ENCODE measurements around the gene TSPAN11. TPM values are rescaled to one million over a fixed set of nuclear protein-coding genes. Genes with fewer than 3 reads are reported as not detected.

TSPAN11 gene
- total and polyA plus RNA-seq, 2 experiments from 2014 or later: 2.1 to 6.0 TPM

DNA sequence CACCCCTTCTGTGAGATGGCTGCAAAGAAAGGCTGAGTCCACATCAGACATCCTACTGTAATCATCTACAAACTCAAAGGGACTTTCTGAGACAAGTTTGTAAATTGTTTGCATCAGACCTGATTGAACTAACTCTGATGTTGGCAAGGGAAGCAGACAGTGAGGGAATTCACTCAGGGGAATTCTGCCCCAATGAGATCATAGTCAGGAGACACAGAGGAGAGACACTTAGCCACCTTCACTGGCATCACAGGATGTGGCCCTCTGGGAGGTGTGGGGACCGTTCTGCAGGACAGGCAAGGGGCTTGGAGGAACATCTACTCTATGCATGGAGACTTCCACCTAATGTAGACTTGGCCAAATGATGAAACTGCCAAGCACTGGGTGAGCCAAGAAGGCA is 76.5 kb downstream of the TSPAN11 start (continued):
- TF ChIP-seq, protein P1, sequence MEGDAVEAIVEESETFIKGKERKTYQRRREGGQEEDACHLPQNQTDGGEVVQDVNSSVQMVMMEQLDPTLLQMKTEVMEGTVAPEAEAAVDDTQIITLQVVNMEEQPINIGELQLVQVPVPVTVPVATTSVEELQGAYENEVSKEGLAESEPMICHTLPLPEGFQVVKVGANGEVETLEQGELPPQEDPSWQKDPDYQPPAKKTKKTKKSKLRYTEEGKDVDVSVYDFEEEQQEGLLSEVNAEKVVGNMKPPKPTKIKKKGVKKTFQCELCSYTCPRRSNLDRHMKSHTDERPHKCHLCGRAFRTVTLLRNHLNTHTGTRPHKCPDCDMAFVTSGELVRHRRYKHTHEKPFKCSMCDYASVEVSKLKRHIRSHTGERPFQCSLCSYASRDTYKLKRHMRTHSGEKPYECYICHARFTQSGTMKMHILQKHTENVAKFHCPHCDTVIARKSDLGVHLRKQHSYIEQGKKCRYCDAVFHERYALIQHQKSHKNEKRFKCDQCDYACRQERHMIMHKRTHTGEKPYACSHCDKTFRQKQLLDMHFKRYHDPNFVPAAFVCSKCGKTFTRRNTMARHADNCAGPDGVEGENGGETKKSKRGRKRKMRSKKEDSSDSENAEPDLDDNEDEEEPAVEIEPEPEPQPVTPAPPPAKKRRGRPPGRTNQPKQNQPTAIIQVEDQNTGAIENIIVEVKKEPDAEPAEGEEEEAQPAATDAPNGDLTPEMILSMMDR (conservative IDR thresholded peaks at IDR 0.05; ENCODE audit: low read depth in 2 of 2): no peak
- no peak for TF ChIP-seq EZH2 (IDR thresholded peaks at IDR 0.05; ENCODE audit: low read depth, unreplicated experiment)

DNA sequence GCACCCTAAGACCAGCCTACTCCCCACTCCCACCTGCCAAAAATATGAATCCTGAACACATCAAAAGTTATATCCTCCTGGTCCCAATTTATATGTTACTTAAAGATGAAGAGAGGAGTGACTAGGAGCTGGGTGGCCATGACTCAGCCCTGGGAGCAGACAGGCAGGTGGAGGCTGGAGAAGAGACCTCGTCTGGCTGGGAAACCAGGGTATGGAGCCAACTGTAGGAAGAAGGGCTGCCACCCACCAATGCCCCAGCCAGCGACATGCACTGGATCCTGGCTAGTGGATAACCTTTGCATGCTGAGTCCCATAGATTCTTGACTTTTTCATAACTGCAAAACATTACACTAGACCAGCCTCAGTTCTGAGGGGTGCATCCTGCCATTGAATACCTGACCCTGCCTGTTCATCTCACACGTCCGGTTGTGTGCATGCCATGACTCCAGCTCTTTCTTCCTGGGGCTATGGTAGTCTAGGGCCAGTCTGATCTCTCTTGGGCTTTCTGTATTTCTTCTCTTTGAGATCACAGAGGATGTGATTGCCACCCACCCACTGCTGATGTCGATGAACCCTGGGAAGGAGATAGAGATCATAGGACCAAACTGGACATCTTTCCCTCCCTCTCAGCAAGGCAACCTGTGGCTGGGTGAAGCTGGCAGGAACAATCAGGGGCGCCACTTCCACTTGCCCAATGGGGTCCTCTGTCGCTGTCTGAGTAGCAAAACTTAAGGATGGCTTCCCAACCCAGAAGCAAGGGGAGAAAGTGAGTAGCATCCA is 77.5 kb downstream of the TSPAN11 start:
- H4K20me1 ChIP-seq (replicated peaks; ENCODE audit: insufficient read depth): no peaks in the 10 kb centered on the region
- Mint-ChIP-seq H3K27ac (no peak overlapping the region), H3K36me3 (ENCODE audit: low read depth) (no peaks in the 10 kb centered on the region), H3K4me3 (no peak overlapping the region), H3K27me3 (ENCODE audit: insufficient read depth, low read depth, poor library complexity) (peaks cover 24% of the 10 kb centered on the region), H3K4me1 (peaks cover 11% of the 10 kb centered on the region), H3K9me3 (no peaks in the 10 kb centered on the region)
- no peak overlapping the region for H3K4me3 ChIP-seq
- no peak overlapping the region for H2AFZ ChIP-seq
- ATAC-seq (no peak), DNase-seq (ENCODE audit: low spot score) (no peak)
- H3K4me1 ChIP-seq (ENCODE audit: insufficient read depth): no peaks in the 10 kb centered on the region
- no peaks in the 10 kb centered on the region for H3K27me3 ChIP-seq (ENCODE audit: insufficient read depth)
- H3K4me2 ChIP-seq: no peak overlapping the region
- no peaks in the 10 kb centered on the region for H3F3A ChIP-seq (replicated peaks; ENCODE audit: low read depth)
- H3K79me2 ChIP-seq (replicated peaks; ENCODE audit: insufficient read depth): no peaks in the 10 kb centered on the region
- H3K36me3 ChIP-seq (ENCODE audit: insufficient read depth): no peaks in the 10 kb centered on the region
- no peak overlapping the region for H3K27ac ChIP-seq (ENCODE audit: low read depth)
- no peaks in the 10 kb centered on the region for H3K9me2 ChIP-seq (ENCODE audit: insufficient read depth)
- TF ChIP-seq JUNB (IDR thresholded peaks at IDR 0.05; ENCODE audit: unreplicated experiment): no peak
- no peak for TF ChIP-seq STAT1 (IDR thresholded peaks at IDR 0.05; ENCODE audit: unreplicated experiment)
- TF ChIP-seq, protein P1 (conservative IDR thresholded peaks at IDR 0.05; ENCODE audit: low read depth in 2 of 2): no peak
- no peak for TF ChIP-seq ZNF114 (CRISPR knock-in tag; IDR thresholded peaks at IDR 0.05)
- TF ChIP-seq NANOG (IDR thresholded peaks at IDR 0.05; ENCODE audit: borderline replicate concordance): no peak
- TF ChIP-seq, protein P2, sequence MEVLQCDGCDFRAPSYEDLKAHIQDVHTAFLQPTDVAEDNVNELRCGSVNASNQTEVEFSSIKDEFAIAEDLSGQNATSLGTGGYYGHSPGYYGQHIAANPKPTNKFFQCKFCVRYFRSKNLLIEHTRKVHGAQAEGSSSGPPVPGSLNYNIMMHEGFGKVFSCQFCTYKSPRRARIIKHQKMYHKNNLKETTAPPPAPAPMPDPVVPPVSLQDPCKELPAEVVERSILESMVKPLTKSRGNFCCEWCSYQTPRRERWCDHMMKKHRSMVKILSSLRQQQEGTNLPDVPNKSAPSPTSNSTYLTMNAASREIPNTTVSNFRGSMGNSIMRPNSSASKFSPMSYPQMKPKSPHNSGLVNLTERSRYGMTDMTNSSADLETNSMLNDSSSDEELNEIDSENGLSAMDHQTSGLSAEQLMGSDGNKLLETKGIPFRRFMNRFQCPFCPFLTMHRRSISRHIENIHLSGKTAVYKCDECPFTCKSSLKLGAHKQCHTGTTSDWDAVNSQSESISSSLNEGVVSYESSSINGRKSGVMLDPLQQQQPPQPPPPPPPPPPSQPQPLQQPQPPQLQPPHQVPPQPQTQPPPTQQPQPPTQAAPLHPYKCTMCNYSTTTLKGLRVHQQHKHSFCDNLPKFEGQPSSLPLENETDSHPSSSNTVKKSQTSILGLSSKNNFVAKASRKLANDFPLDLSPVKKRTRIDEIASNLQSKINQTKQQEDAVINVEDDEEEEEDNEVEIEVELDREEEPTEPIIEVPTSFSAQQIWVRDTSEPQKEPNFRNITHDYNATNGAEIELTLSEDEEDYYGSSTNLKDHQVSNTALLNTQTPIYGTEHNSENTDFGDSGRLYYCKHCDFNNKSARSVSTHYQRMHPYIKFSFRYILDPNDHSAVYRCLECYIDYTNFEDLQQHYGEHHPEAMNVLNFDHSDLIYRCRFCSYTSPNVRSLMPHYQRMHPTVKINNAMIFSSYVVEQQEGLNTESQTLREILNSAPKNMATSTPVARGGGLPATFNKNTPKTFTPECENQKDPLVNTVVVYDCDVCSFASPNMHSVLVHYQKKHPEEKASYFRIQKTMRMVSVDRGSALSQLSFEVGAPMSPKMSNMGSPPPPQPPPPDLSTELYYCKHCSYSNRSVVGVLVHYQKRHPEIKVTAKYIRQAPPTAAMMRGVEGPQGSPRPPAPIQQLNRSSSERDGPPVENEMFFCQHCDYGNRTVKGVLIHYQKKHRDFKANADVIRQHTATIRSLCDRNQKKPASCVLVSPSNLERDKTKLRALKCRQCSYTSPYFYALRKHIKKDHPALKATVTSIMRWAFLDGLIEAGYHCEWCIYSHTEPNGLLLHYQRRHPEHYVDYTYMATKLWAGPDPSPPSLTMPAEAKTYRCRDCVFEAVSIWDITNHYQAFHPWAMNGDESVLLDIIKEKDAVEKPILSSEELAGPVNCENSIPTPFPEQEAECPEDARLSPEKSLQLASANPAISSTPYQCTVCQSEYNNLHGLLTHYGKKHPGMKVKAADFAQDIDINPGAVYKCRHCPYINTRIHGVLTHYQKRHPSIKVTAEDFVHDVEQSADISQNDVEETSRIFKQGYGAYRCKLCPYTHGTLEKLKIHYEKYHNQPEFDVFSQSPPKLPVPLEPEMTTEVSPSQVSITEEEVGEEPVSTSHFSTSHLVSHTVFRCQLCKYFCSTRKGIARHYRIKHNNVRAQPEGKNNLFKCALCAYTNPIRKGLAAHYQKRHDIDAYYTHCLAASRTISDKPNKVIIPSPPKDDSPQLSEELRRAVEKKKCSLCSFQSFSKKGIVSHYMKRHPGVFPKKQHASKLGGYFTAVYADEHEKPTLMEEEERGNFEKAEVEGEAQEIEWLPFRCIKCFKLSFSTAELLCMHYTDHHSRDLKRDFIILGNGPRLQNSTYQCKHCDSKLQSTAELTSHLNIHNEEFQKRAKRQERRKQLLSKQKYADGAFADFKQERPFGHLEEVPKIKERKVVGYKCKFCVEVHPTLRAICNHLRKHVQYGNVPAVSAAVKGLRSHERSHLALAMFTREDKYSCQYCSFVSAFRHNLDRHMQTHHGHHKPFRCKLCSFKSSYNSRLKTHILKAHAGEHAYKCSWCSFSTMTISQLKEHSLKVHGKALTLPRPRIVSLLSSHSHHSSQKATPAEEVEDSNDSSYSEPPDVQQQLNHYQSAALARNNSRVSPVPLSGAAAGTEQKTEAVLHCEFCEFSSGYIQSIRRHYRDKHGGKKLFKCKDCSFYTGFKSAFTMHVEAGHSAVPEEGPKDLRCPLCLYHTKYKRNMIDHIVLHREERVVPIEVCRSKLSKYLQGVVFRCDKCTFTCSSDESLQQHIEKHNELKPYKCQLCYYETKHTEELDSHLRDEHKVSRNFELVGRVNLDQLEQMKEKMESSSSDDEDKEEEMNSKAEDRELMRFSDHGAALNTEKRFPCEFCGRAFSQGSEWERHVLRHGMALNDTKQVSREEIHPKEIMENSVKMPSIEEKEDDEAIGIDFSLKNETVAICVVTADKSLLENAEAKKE (CRISPR knock-in tag; IDR thresholded peaks at IDR 0.05): no peak
- TF ChIP-seq CREB1 (CRISPR knock-in tag; IDR thresholded peaks at IDR 0.05; ENCODE audit: low read depth): no peak
- TF ChIP-seq, protein P3, sequence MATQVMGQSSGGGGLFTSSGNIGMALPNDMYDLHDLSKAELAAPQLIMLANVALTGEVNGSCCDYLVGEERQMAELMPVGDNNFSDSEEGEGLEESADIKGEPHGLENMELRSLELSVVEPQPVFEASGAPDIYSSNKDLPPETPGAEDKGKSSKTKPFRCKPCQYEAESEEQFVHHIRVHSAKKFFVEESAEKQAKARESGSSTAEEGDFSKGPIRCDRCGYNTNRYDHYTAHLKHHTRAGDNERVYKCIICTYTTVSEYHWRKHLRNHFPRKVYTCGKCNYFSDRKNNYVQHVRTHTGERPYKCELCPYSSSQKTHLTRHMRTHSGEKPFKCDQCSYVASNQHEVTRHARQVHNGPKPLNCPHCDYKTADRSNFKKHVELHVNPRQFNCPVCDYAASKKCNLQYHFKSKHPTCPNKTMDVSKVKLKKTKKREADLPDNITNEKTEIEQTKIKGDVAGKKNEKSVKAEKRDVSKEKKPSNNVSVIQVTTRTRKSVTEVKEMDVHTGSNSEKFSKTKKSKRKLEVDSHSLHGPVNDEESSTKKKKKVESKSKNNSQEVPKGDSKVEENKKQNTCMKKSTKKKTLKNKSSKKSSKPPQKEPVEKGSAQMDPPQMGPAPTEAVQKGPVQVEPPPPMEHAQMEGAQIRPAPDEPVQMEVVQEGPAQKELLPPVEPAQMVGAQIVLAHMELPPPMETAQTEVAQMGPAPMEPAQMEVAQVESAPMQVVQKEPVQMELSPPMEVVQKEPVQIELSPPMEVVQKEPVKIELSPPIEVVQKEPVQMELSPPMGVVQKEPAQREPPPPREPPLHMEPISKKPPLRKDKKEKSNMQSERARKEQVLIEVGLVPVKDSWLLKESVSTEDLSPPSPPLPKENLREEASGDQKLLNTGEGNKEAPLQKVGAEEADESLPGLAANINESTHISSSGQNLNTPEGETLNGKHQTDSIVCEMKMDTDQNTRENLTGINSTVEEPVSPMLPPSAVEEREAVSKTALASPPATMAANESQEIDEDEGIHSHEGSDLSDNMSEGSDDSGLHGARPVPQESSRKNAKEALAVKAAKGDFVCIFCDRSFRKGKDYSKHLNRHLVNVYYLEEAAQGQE (IDR thresholded peaks at IDR 0.05; ENCODE audit: unreplicated experiment): no peak
- no peak for TF ChIP-seq EZH2phosphoT487 (IDR thresholded peaks at IDR 0.05; ENCODE audit: unreplicated experiment)

All from GM23338 (cell line).